Measurements from ENCODE around the gene ANG. TPM values are rescaled to one million over a fixed set of nuclear protein-coding genes. Genes with fewer than 3 reads are reported as not detected.
A peak's percentile ranks its signal among the peaks of the same experiment; 100 is the strongest.

ANG gene
- total and polyA plus RNA-seq, 3 donors from 2014 or later: 27.7 to 42.7 (median 28.9) TPM

- intact Hi-C loops (cut with DNase I; ENCODE audit: low total_unique reads): no loop called here
- Histone ChIP-seq H3K4me1 (no peaks in the 10 kb centered on the region), H3K4me3 (no peak overlapping the region), H3K9me3 (no peaks in the 10 kb centered on the region), H3K36me3 (ENCODE audit: low read depth, missing control alignments) (no peaks in the 10 kb centered on the region), H3K27ac (no peak overlapping the region), H3K27me3 (no peaks in the 10 kb centered on the region)
- TF ChIP-seq POLR2A (IDR thresholded peaks at IDR 0.05): no peak
- TF ChIP-seq CTCF (IDR thresholded peaks at IDR 0.05): no peak
- 73 to 76% methylated on average over 4 of the region's 4 CpGs for WGBS, 2 donors
- no peak for DNase-seq
Measured at GRCh38 chr14:20671597-20672283, 16.8 kb upstream of the ANG start.

- Histone ChIP-seq H3K27me3 (no peaks in the 10 kb centered on the region), H3K4me3 (no peak overlapping the region), H3K4me1 (peaks cover 4% of the 10 kb centered on the region), H3K36me3 (ENCODE audit: low read depth, missing control alignments) (no peaks in the 10 kb centered on the region), H3K27ac (no peak overlapping the region), H3K9me3 (no peaks in the 10 kb centered on the region)
- intact Hi-C loops (cut with DNase I; ENCODE audit: low total_unique reads): no loop called here
- no peak for DNase-seq
- TF ChIP-seq POLR2A (IDR thresholded peaks at IDR 0.05) (no peak), CTCF (IDR thresholded peaks at IDR 0.05) (no peak)
- 83 to 93% methylated on average over 2 of the region's 2 CpGs for WGBS, 2 donors
Measured at GRCh38 chr14:20675669-20676068, 12.9 kb upstream of the ANG start.

GRCh38 chr14:20676072-20676471, 12.5 kb upstream of the ANG start:
- 89 to 94% methylated on average over 2 of the region's 2 CpGs for WGBS, 2 donors
- Histone ChIP-seq H3K36me3 (ENCODE audit: low read depth, missing control alignments) (no peaks in the 10 kb centered on the region), H3K9me3 (no peaks in the 10 kb centered on the region), H3K27me3 (no peaks in the 10 kb centered on the region), H3K4me3 (no peak overlapping the region), H3K27ac (no peak overlapping the region), H3K4me1 (peaks cover 6% of the 10 kb centered on the region)
- intact Hi-C loops (cut with DNase I; ENCODE audit: low total_unique reads): no loop called here
- DNase-seq: no peak
- TF ChIP-seq CTCF (IDR thresholded peaks at IDR 0.05) (no peak), POLR2A (IDR thresholded peaks at IDR 0.05) (no peak)

- intact Hi-C loops (cut with DNase I; ENCODE audit: low total_unique reads): loop anchor here (5.0 kb wide), 1 partner anchor 348 kb away; the partner anchor contains the start of gene CCNB1IP1
- TF ChIP-seq POLR2A (IDR thresholded peaks at IDR 0.05) (no peak), CTCF (IDR thresholded peaks at IDR 0.05) (no peak)
- no peaks in the 10 kb centered on the region for H3K9me3 ChIP-seq
- WGBS, 2 donors: 41 to 74% methylated on average over 1 of the region's 1 CpG
- peak overlapping the region in 1 of 2 donors; percentile 9 for H3K4me3 ChIP-seq
- no peaks in the 10 kb centered on the region for H3K27me3 ChIP-seq
- H3K36me3 ChIP-seq (ENCODE audit: low read depth, missing control alignments): no peaks in the 10 kb centered on the region
- peaks cover 6% of the 10 kb centered on the region for H3K4me1 ChIP-seq
- no peak overlapping the region for H3K27ac ChIP-seq
- peak; percentile 68 for DNase-seq
Measured at GRCh38 chr14:20679907-20680306, 8.7 kb upstream of the ANG start.

GRCh38 chr14:20680363-20680762, 8.2 kb upstream of the ANG start:
- Histone ChIP-seq H3K27me3 (no peaks in the 10 kb centered on the region), H3K4me3 (peak overlapping the region in 1 of 2 donors; percentile 9), H3K9me3 (no peaks in the 10 kb centered on the region), H3K36me3 (ENCODE audit: low read depth, missing control alignments) (no peaks in the 10 kb centered on the region), H3K4me1 (peaks cover 6% of the 10 kb centered on the region), H3K27ac (peak overlapping the region in 1 of 2 donors; percentile 100)
- TF ChIP-seq CTCF (IDR thresholded peaks at IDR 0.05) (no peak), POLR2A (IDR thresholded peaks at IDR 0.05) (no peak)
- intact Hi-C loops (cut with DNase I; ENCODE audit: low total_unique reads): loop anchor here (5.0 kb wide), 1 partner anchor 348 kb away; the partner anchor contains the start of gene CCNB1IP1
- DNase-seq: no peak
- 39 to 56% methylated on average over 8 of the region's 8 CpGs for WGBS, 2 donors
